Keratinocyte (primary cell): Measurements from ENCODE around the gene SETD2.

Source experiments
- CTCF ChIP-seq, 3 experiments: IDR thresholded peaks in 1 of 3; conservative IDR thresholded peaks in 1 of 3; optimal IDR thresholded peaks in 1 of 3; 2 replicates in 2 of 3; 3 replicates in 1 of 3; pipeline versions ENCODE3 to v1.5.1; 2011; ENCODE audit warnings: low read length in 3 of 3, mild to moderate bottlenecking in 3 of 3, moderate library complexity in 2 of 3, control low read depth in 1 of 3, inconsistent platforms in 1 of 3; ENCODE audit not compliant: insufficient read depth in 2 of 3; ENCODE audit errors: extremely low read depth in 1 of 3
- EZH2 ChIP-seq: IDR thresholded peaks from one replicate; pipeline ENCODE4 v1.6.1; 2012; ENCODE audit warnings: inconsistent platforms, mild to moderate bottlenecking, low read length, moderate library complexity

GRCh38 chr3:47143068-47143467 lies 20.8 kb downstream of the SETD2 start:
- TF ChIP-seq CTCF (optimal IDR thresholded peaks at IDR 0.05 in 1 of 3, IDR thresholded peaks at IDR 0.05 in 1 of 3, conservative IDR thresholded peaks at IDR 0.05 in 1 of 3; ENCODE audit: extremely low read depth in 1 of 3, insufficient read depth in 2 of 3, low read length in 3 of 3): no peak
- TF ChIP-seq EZH2: no peak
